HepG2 (cell line): ENCODE measurements around the gene FBF1. TPM values are rescaled to one million over a fixed set of nuclear protein-coding genes. Genes with fewer than 3 reads are reported as not detected.

Experiments
- ATAC-seq: fragments of 200-7000 bp; cut with Tn5 transposase; 3 replicates; pipeline ENCODE4 v1.9.1; 2020; ENCODE audit warnings: mild to moderate bottlenecking, moderate library complexity
- BruUV-seq: library from RNA; stranded (reverse); fragments of 400-500 nt; replicated peaks from 2 replicates; lab custom pipeline; 2021; lab: Mats Ljungman, UMichigan
- CTCF ChIA-PET: fragments of 300-600 bp; formaldehyde crosslinking; extraction: SDS; loops from one replicate; lab custom pipeline; 2021; ENCODE audit warnings: low total read pairs, inconsistent platforms, low intra/inter-chr PET ratio; lab: Yijun Ruan, JAX
- POLR2A ChIA-PET: fragments of 350-600 bp; sonication (Branson Sonifier 250); formaldehyde crosslinking; loops from one replicate; lab custom pipeline; 2020; ENCODE audit warnings: antibody characterized with exemption, inconsistent platforms; lab: Yijun Ruan, JAX
- DNase-seq: peaks from one replicate; pipeline ENCODE4 v3.0.0-alpha.2; 2015; ENCODE audit warnings: low spot score
- FAIRE-seq: peaks from 3 replicates; lab custom pipeline; 2011; peaks lifted over from hg19 to GRCh38; lab: Jason Lieb, UNC
- H2AFZ ChIP-seq: one replicate; pipeline ENCODE4 v1.6.1; 2011; ENCODE audit warnings: low read length, inconsistent platforms
- H3K27ac ChIP-seq: fragments of 300-600 bp; 3 replicates; pipeline ENCODE4 v1.8.0; 2011; ENCODE audit warnings: mixed run types, mild to moderate bottlenecking, mixed read lengths, low read length, inconsistent platforms; ENCODE audit not compliant: insufficient read depth; ENCODE audit errors: extremely low read length
- H3K27me3 ChIP-seq, 2 experiments: fragments of 200-600 bp in 1 of 2; 2 replicates in 1 of 2; 3 replicates in 1 of 2; pipeline versions ENCODE4 v1.6.0 to v1.8.0; 2011; ENCODE audit warnings: low read length in 2 of 2, mild to moderate bottlenecking in 2 of 2, moderate library complexity in 2 of 2, inconsistent platforms in 1 of 2; ENCODE audit not compliant: insufficient read depth in 2 of 2, control insufficient read depth in 1 of 2
- H3K36me3 ChIP-seq, 2 experiments: fragments of 200-600 bp in 1 of 2; replicated peaks in 1 of 2; 2 replicates in 1 of 2; 3 replicates in 1 of 2; pipeline versions ENCODE4 v1.5.1 to v1.8.0; 2011; ENCODE audit warnings: low read length in 2 of 2, inconsistent platforms in 1 of 2; ENCODE audit not compliant: insufficient read depth in 2 of 2, control insufficient read depth in 1 of 2
- H3K4me1 ChIP-seq: 2 replicates; pipeline ENCODE4 v1.5.1; 2012; ENCODE audit warnings: low read length, inconsistent platforms; ENCODE audit not compliant: insufficient read depth
- H3K4me2 ChIP-seq: 2 replicates; pipeline ENCODE4 v1.6.0; 2011; ENCODE audit warnings: low read depth, low read length, inconsistent platforms
- H3K4me3 ChIP-seq, 3 experiments: fragments of 200-600 bp in 1 of 3; sonication (generic), shearing (Covaris generic) in 1 of 3; replicated peaks in 1 of 3; 2 replicates each; pipeline ENCODE4 v1.5.1; 2011 to 2016; ENCODE audit warnings: low read length in 3 of 3, inconsistent platforms in 2 of 3, low read depth in 2 of 3, mild to moderate bottlenecking in 2 of 3, control low read depth in 1 of 3, mixed read lengths in 1 of 3; ENCODE audit not compliant: insufficient read depth in 1 of 3
- H3K79me2 ChIP-seq: one replicate; pipeline ENCODE4 v1.6.1; 2011; ENCODE audit warnings: low read length, inconsistent platforms; ENCODE audit not compliant: insufficient read depth
- H3K9ac ChIP-seq: 2 replicates; pipeline ENCODE4 v1.6.0; 2011; ENCODE audit warnings: mild to moderate bottlenecking, low read depth, low read length, inconsistent platforms; ENCODE audit not compliant: insufficient read depth
- H3K9me3 ChIP-seq: 2 replicates; pipeline ENCODE4 v1.5.1; 2012; ENCODE audit warnings: mild to moderate bottlenecking, low read length
- H4K20me1 ChIP-seq: 2 replicates; pipeline ENCODE4 v1.6.0; 2011; ENCODE audit warnings: inconsistent platforms, mild to moderate bottlenecking, low read length, moderate library complexity; ENCODE audit not compliant: insufficient read depth
- FOXA1 ChIP-seq, 2 experiments: fragments of 450-650 bp in 1 of 2; sonication (generic) in 1 of 2; formaldehyde crosslinking in 1 of 2; IDR thresholded peaks; 2 replicates each; pipeline versions ENCODE4 v1.4.0 to v1.6.1; 2016 to 2020; ENCODE audit warnings: missing genetic modification reagents in 1 of 2
- JUNB ChIP-seq: sonication (generic); formaldehyde crosslinking; IDR thresholded peaks from 2 replicates; pipeline ENCODE4 v1.8.0; 2022; ENCODE audit warnings: missing genetic modification reagents, mild to moderate bottlenecking, borderline replicate concordance
- LCORL ChIP-seq, 2 experiments: fragments of 450-650 bp in 1 of 2; sonication (generic) in 1 of 2; formaldehyde crosslinking in 1 of 2; IDR thresholded peaks; 2 replicates each; pipeline versions ENCODE4 v1.5.0 to v1.6.1; 2017 to 2020; ENCODE audit warnings: antibody characterized with exemption in 1 of 2, missing genetic modification reagents in 1 of 2
- RBM22 ChIP-seq: fragments of 200-400 bp; formaldehyde crosslinking; optimal IDR thresholded peaks from 2 replicates; pipeline ENCODE3; 2017; ENCODE audit warnings: mild to moderate bottlenecking, low read length, moderate library complexity
- TBX3 ChIP-seq: fragments of 450-650 bp; IDR thresholded peaks from 2 replicates; pipeline ENCODE4 v1.6.1; 2017; ENCODE audit warnings: antibody characterized with exemption, mild to moderate bottlenecking, inconsistent platforms, borderline replicate concordance
- ZNF569 ChIP-seq: sonication (generic); formaldehyde crosslinking; IDR thresholded peaks from 2 replicates; pipeline ENCODE4 v1.5.0; 2020; ENCODE audit warnings: mild to moderate bottlenecking, missing genetic modification reagents, moderate library complexity, borderline replicate concordance
- WGBS: methylation state at CpG from one replicate; pipeline ENCODE4 v1.1.6; 2017; ENCODE audit warnings: low lambda C conversion rate; 5-methylcytosine and 5-hydroxymethylcytosine counted together
- in situ Hi-C: cut with HindIII; loops from 2 replicates; pipeline ENCODE4 v1.10.0; 2017; ENCODE audit warnings: low pct_unique_long_range_greater_than_20kb; ENCODE audit not compliant: extremely low pct_ligation_motif_present
- intact Hi-C: fragments of 100-400 bp; cut with micrococcal nuclease; formaldehyde crosslinking; loops from one replicate; pipeline ENCODE4 v1.10.0; 2022; ENCODE audit not compliant: unreplicated experiment
- polyA plus RNA-seq, 8 experiments: library from polyadenylated mRNA; depleted of rRNA in 3 of 8; stranded (reverse) in 7 of 8; unstranded in 1 of 8; fragments of >200 nt; fragmentation: Illumina TruSeq in 4 of 8; extraction: Trizol in 4 of 8; gene quantifications; 2 replicates each; pipeline versions ENCODE4 v1.2.1 to v1.2.3, GENCODE V29; 2011 to 2016; ENCODE audit warnings: low read depth in 4 of 8, missing spikeins in 1 of 8, mixed read lengths in 1 of 8; ENCODE audit not compliant: insufficient read depth in 1 of 8
- total RNA-seq, 5 experiments: library from RNA; depleted of rRNA; stranded (reverse); fragments of >200 nt; fragmentation: Illumina TruSeq; extraction: Trizol; gene quantifications; 2 replicates each; pipeline ENCODE4 v1.2.3, GENCODE V29; 2016; ENCODE audit warnings: low read depth in 1 of 5
- TF ChIP-seq, protein P1 (sequence below): sonication (generic); formaldehyde crosslinking; IDR thresholded peaks from 2 replicates; pipeline ENCODE4 v1.4.0; 2020; ENCODE audit warnings: missing genetic modification reagents
- TF ChIP-seq, protein P2 (sequence below): sonication (generic); formaldehyde crosslinking; IDR thresholded peaks from 2 replicates; pipeline ENCODE4 v1.5.1; 2020; ENCODE audit warnings: mild to moderate bottlenecking, missing genetic modification reagents, borderline replicate concordance
- TF ChIP-seq, protein P3 (sequence below): sonication (generic); formaldehyde crosslinking; IDR thresholded peaks from 2 replicates; pipeline ENCODE4 v1.5.1; 2020; ENCODE audit warnings: missing genetic modification reagents, mild to moderate bottlenecking, borderline replicate concordance

The FBF1 gene
- total and polyA plus RNA-seq, 2 of the 13 experiments (the other 11 are each of a cell fraction or from before 2014, with no cell fraction given), result 2.4 to 8.1 TPM

DNA sequence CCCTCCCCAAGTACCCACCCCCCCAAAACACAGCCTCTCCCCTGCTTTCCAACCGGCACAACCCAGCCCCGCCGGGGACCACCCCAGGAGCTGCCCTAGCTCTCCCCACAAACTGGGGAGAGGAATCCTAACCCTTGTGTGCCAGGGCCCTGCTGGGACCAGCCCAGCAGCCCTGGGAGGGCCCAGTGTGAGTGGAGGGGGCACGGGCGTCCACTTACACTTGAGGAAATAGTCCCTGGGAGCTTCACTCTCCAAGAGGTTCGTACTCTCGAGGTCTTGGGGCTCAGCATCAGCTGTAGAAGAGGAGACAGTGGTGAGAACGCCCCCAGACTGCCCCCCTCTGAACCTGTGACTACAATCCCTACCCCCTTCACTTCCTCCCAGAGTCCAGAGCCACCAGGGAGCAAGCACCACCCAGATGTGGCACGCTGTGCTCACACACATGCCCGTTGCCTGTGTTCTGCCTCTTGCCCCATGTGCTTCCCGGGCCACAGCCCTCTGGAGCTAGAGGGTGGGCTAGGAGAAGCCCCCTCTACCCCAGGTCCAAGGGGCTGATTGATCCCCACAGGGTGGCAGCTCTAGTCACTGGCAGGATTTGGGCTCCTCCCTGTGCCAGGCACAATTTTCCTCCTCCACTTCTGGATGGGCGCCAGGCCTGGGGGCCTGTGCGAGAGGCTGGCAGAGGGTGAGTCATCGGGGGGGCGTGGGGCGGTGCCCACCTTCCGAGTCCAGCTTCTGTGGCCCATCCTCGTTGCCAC is 65.5 kb downstream of the FBF1 start:
- no TSS peak for BruUV-seq
- Histone ChIP-seq H3K9ac (peak overlapping the region; percentile 97), H3K4me3 (peak overlapping the region in 1 of 3 experiments; percentile 84; a peak in 3 of 6 replicates), H2AFZ (no peak overlapping the region), H3K27me3 (no peaks in the 10 kb centered on the region), H3K36me3 (peaks cover 3 to 18% of the 10 kb centered on the region in 2 experiments; a peak in 4 of 5 replicates), H3K79me2 (peaks cover 24% of the 10 kb centered on the region), H3K27ac (peak overlapping the region; percentile 99), H3K9me3 (no peaks in the 10 kb centered on the region), H3K4me2 (peak overlapping the region; percentile 98), H3K4me1 (peaks cover 68% of the 10 kb centered on the region), H4K20me1 (no peaks in the 10 kb centered on the region; the same call in 1 of the 2 replicates)
- 88% methylated on average over 17 of the region's 18 CpGs for WGBS
- DNase-seq, result no peak
- POLR2A ChIA-PET, result interaction anchor here (0.6 to 13.8 kb wide), 28 partner anchors 8 to 687 kb away, joined by 3 to 454 read pairs (median 8); partner anchors contain the start of genes ACOX1, CDK3, FBF1 and GALK1
- in situ Hi-C loops (no loop called here), intact Hi-C loops (no loop called here)
- CTCF ChIA-PET, result interaction anchor here (1.1 to 1.4 kb wide), 2 partner anchors 22 to 27 kb away, joined by 3 to 4 read pairs; partner anchors contain the start of gene TRIM65
- ATAC-seq, result no peak
- no peak for FAIRE-seq
- TF ChIP-seq, protein P1, sequence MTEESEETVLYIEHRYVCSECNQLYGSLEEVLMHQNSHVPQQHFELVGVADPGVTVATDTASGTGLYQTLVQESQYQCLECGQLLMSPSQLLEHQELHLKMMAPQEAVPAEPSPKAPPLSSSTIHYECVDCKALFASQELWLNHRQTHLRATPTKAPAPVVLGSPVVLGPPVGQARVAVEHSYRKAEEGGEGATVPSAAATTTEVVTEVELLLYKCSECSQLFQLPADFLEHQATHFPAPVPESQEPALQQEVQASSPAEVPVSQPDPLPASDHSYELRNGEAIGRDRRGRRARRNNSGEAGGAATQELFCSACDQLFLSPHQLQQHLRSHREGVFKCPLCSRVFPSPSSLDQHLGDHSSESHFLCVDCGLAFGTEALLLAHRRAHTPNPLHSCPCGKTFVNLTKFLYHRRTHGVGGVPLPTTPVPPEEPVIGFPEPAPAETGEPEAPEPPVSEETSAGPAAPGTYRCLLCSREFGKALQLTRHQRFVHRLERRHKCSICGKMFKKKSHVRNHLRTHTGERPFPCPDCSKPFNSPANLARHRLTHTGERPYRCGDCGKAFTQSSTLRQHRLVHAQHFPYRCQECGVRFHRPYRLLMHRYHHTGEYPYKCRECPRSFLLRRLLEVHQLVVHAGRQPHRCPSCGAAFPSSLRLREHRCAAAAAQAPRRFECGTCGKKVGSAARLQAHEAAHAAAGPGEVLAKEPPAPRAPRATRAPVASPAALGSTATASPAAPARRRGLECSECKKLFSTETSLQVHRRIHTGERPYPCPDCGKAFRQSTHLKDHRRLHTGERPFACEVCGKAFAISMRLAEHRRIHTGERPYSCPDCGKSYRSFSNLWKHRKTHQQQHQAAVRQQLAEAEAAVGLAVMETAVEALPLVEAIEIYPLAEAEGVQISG (CRISPR knock-in tag), result no peak
- TF ChIP-seq, protein P2, sequence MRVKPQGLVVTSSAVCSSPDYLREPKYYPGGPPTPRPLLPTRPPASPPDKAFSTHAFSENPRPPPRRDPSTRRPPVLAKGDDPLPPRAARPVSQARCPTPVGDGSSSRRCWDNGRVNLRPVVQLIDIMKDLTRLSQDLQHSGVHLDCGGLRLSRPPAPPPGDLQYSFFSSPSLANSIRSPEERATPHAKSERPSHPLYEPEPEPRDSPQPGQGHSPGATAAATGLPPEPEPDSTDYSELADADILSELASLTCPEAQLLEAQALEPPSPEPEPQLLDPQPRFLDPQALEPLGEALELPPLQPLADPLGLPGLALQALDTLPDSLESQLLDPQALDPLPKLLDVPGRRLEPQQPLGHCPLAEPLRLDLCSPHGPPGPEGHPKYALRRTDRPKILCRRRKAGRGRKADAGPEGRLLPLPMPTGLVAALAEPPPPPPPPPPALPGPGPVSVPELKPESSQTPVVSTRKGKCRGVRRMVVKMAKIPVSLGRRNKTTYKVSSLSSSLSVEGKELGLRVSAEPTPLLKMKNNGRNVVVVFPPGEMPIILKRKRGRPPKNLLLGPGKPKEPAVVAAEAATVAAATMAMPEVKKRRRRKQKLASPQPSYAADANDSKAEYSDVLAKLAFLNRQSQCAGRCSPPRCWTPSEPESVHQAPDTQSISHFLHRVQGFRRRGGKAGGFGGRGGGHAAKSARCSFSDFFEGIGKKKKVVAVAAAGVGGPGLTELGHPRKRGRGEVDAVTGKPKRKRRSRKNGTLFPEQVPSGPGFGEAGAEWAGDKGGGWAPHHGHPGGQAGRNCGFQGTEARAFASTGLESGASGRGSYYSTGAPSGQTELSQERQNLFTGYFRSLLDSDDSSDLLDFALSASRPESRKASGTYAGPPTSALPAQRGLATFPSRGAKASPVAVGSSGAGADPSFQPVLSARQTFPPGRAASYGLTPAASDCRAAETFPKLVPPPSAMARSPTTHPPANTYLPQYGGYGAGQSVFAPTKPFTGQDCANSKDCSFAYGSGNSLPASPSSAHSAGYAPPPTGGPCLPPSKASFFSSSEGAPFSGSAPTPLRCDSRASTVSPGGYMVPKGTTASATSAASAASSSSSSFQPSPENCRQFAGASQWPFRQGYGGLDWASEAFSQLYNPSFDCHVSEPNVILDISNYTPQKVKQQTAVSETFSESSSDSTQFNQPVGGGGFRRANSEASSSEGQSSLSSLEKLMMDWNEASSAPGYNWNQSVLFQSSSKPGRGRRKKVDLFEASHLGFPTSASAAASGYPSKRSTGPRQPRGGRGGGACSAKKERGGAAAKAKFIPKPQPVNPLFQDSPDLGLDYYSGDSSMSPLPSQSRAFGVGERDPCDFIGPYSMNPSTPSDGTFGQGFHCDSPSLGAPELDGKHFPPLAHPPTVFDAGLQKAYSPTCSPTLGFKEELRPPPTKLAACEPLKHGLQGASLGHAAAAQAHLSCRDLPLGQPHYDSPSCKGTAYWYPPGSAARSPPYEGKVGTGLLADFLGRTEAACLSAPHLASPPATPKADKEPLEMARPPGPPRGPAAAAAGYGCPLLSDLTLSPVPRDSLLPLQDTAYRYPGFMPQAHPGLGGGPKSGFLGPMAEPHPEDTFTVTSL (CRISPR knock-in tag), result no peak
- TF ChIP-seq TBX3 (no peak), LCORL (IDR thresholded peaks at IDR 0.05) (no peak), LCORL (CRISPR knock-in tag; IDR thresholded peaks at IDR 0.05) (no peak), FOXA1 (IDR thresholded peaks at IDR 0.05) (no peak), FOXA1 (CRISPR knock-in tag; IDR thresholded peaks at IDR 0.05) (no peak), RBM22 (peak; percentile 70), ZNF569 (CRISPR knock-in tag) (no peak), JUNB (CRISPR knock-in tag) (no peak)
- TF ChIP-seq, protein P3, sequence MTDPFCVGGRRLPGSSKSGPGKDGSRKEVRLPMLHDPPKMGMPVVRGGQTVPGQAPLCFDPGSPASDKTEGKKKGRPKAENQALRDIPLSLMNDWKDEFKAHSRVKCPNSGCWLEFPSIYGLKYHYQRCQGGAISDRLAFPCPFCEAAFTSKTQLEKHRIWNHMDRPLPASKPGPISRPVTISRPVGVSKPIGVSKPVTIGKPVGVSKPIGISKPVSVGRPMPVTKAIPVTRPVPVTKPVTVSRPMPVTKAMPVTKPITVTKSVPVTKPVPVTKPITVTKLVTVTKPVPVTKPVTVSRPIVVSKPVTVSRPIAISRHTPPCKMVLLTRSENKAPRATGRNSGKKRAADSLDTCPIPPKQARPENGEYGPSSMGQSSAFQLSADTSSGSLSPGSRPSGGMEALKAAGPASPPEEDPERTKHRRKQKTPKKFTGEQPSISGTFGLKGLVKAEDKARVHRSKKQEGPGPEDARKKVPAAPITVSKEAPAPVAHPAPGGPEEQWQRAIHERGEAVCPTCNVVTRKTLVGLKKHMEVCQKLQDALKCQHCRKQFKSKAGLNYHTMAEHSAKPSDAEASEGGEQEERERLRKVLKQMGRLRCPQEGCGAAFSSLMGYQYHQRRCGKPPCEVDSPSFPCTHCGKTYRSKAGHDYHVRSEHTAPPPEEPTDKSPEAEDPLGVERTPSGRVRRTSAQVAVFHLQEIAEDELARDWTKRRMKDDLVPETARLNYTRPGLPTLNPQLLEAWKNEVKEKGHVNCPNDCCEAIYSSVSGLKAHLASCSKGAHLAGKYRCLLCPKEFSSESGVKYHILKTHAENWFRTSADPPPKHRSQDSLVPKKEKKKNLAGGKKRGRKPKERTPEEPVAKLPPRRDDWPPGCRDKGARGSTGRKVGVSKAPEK (CRISPR knock-in tag), result 0 out of 2 replicates have a peak, but pooled peaks have one; percentile 38
